Activated naive CD8-positive, alpha-beta T cell treated with anti-CD3 and anti-CD28 coated beads, Interleukin-2, amount 50 U/mL, for 24 hours (primary cell): Measurements from ENCODE around the gene UBE2V1.

ENCODE experiments used
- ATAC-seq: fragments of 150-1000 bp; cut with Tn5 transposase; one replicate; pipeline ENCODE4 v1.10.0; 2021
- DNase-seq: peaks from one replicate; pipeline ENCODE4 v3.0.0; 2021
- H3K27ac Mint-ChIP-seq: one replicate; pipeline ENCODE4 v1.8.0; 2021; ENCODE audit warnings: mild to moderate bottlenecking, mixed read lengths
- H3K27me3 Mint-ChIP-seq: one replicate; pipeline ENCODE4 v1.8.0; 2021; ENCODE audit warnings: mixed read lengths
- H3K36me3 Mint-ChIP-seq: one replicate; pipeline ENCODE4 v1.8.0; 2021; ENCODE audit warnings: low read depth, mixed read lengths
- H3K4me1 Mint-ChIP-seq: one replicate; pipeline ENCODE4 v1.8.0; 2021; ENCODE audit warnings: mixed read lengths
- H3K4me3 Mint-ChIP-seq: one replicate; pipeline ENCODE4 v1.8.0; 2021; ENCODE audit warnings: mild to moderate bottlenecking, moderate library complexity, mixed read lengths
- H3K9me3 Mint-ChIP-seq: one replicate; pipeline ENCODE4 v1.8.0; 2021; ENCODE audit warnings: mixed read lengths

The UBE2V1 gene

GRCh38 chr20:50058662-50059402 is 54.1 kb downstream of the UBE2V1 start:
- H3K36me3 Mint-ChIP-seq = no peaks in the 10 kb centered on the region
- H3K4me3 Mint-ChIP-seq = no peak overlapping the region
- no peaks in the 10 kb centered on the region for H3K4me1 Mint-ChIP-seq
- H3K27me3 Mint-ChIP-seq = no peaks in the 10 kb centered on the region
- DNase-seq (no peak), ATAC-seq (no peak)
- H3K27ac Mint-ChIP-seq = no peak overlapping the region
- no peaks in the 10 kb centered on the region for H3K9me3 Mint-ChIP-seq

DNA sequence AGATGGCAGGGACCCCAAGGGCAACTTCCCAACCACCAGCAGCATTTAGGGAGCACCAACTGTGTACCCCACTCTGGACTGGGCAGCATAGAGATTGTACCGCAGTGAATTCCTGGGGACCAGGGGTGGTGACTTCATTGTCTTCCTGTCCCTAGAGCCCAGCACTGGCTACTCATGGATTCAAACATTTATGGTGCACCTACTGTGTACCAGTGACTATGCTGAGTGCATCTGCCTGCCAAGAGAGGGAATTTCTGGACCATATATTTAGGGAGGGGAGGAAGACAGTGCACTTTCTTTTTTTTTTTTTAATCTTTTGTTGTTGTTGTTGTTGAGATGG is 55.3 kb downstream of the UBE2V1 start:
- DNase-seq (no peak), ATAC-seq (no peak)
- Mint-ChIP-seq H3K9me3 (no peaks in the 10 kb centered on the region), H3K36me3 (no peaks in the 10 kb centered on the region), H3K27ac (no peak overlapping the region), H3K4me3 (no peak overlapping the region), H3K27me3 (no peaks in the 10 kb centered on the region), H3K4me1 (no peaks in the 10 kb centered on the region)

DNA sequence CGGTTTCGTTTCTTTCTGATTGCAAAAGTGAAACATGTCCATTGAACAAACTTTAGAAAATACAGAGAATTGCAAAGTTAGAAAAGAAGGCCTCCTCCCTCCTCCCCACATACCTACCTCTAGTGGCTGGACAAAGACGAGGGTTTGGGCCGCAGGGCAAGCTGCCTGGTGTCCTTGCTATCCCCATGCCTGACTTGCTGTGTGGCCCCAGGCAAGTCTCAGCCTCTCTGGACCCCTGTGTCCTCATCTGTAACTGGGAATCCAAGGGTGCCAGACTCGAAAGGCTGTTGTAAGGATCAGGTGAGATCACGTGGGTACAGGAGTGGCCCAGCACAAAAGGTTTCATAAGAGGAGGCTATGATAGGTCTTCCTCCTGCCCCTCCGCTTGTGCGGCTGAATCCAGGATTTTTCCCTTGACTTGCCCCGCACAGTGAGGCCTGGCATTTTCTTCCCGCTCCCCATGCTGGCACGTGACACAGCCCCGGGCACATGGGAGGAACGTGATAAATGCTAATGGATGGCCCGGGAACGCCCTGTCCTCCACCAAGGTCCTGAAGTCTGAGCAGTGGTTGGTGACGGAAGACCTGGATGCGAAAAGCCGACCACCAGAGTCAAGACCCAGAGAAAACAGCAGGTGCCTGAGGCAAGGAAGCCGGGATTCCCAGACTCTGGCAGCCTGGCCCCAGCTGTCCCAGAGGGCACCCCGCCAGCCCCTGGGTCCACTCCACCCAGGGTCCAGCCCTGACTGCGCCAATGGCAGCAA is 55.8 kb downstream of the UBE2V1 start:
- Mint-ChIP-seq H3K4me3 (no peak overlapping the region), H3K27me3 (no peaks in the 10 kb centered on the region), H3K36me3 (no peaks in the 10 kb centered on the region), H3K4me1 (no peaks in the 10 kb centered on the region), H3K9me3 (no peaks in the 10 kb centered on the region), H3K27ac (no peak overlapping the region)
- DNase-seq = no peak
- no peak for ATAC-seq

- Mint-ChIP-seq H3K36me3 (no peaks in the 10 kb centered on the region), H3K27me3 (no peaks in the 10 kb centered on the region), H3K9me3 (no peaks in the 10 kb centered on the region), H3K4me3 (no peak overlapping the region), H3K4me1 (no peaks in the 10 kb centered on the region), H3K27ac (no peak overlapping the region)
- no peak for DNase-seq
- ATAC-seq = no peak
These were observed 56.5 kb downstream of the UBE2V1 start for GRCh38 chr20:50056408-50056926.

GRCh38 chr20:50055524-50056083 is 57.3 kb downstream of the UBE2V1 start:
- H3K9me3 Mint-ChIP-seq = no peaks in the 10 kb centered on the region
- H3K4me3 Mint-ChIP-seq = no peak overlapping the region

DNA sequence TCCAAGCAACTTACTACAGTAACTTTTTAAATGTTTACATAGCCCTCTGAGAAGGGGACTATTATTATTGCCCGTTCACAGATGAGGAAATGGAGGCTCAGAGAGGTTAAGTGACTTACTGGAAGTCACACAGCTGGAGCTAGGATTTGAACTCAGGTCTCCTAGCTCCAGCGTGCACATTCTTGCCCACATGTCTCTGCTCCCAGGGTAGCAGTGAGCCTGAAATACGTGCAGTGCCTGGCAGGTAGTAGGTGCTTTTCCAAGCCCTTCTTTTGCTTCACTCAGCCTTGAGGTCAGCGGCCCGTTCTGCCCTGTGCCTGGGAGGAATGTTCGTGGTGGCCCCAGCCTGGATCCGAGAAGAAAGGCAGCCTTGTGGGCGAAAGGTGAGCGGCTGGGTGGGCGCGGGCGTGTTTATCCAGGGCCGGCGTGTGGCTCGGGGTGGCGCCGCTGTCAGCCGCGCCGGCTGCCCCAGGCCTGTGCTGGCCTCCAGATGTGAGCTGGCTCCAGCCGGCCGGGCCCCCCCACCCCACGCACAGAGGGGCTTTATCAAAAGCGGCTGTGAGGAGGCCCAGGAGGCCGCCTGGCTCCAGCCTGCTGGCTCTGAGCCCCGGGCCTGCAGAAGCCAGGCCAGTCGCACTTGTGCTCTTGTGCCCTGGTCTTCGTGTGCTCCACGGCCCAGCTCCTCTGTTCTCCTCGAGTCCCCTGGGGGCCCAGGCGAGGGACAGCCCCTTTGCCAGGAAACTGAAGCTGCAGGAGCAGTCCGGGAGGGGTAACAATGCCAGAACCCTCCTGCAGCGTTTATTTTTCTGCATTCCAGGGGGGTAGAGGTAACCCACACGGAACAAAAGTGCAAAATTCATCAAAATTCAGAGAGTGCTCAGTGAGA is 58.1 kb downstream of the UBE2V1 start:
- Mint-ChIP-seq H3K36me3 (no peaks in the 10 kb centered on the region), H3K27me3 (no peaks in the 10 kb centered on the region), H3K27ac (no peak overlapping the region), H3K4me3 (no peak overlapping the region), H3K9me3 (no peaks in the 10 kb centered on the region), H3K4me1 (peaks cover under 1% of the 10 kb centered on the region)
- ATAC-seq (no peak), DNase-seq (no peak)

More at GRCh38 chr20:50055524-50056083, 57.3 kb downstream of the UBE2V1 start:
- ATAC-seq (no peak), DNase-seq (no peak)
- Mint-ChIP-seq H3K27ac (no peak overlapping the region), H3K27me3 (no peaks in the 10 kb centered on the region), H3K36me3 (no peaks in the 10 kb centered on the region), H3K4me1 (no peaks in the 10 kb centered on the region)

GRCh38 chr20:50054231-50054547 is 58.8 kb downstream of the UBE2V1 start:
- DNase-seq = no peak
- peaks cover 6% of the 10 kb centered on the region for H3K4me1 Mint-ChIP-seq
- peaks cover 3% of the 10 kb centered on the region for H3K27me3 Mint-ChIP-seq
- H3K27ac Mint-ChIP-seq = no peak overlapping the region
- no peaks in the 10 kb centered on the region for H3K36me3 Mint-ChIP-seq
- ATAC-seq = no peak
- H3K4me3 Mint-ChIP-seq = no peak overlapping the region
- H3K9me3 Mint-ChIP-seq = no peaks in the 10 kb centered on the region

- no peak overlapping the region for H3K4me3 Mint-ChIP-seq
- H3K27me3 Mint-ChIP-seq = peaks cover 6% of the 10 kb centered on the region
- no peaks in the 10 kb centered on the region for H3K9me3 Mint-ChIP-seq
- no peak for DNase-seq
- H3K27ac Mint-ChIP-seq = no peak overlapping the region
- H3K4me1 Mint-ChIP-seq = peaks cover 12% of the 10 kb centered on the region
- ATAC-seq = no peak
- H3K36me3 Mint-ChIP-seq = no peaks in the 10 kb centered on the region
These were observed 59.4 kb downstream of the UBE2V1 start for GRCh38 chr20:50053362-50054230.

DNA sequence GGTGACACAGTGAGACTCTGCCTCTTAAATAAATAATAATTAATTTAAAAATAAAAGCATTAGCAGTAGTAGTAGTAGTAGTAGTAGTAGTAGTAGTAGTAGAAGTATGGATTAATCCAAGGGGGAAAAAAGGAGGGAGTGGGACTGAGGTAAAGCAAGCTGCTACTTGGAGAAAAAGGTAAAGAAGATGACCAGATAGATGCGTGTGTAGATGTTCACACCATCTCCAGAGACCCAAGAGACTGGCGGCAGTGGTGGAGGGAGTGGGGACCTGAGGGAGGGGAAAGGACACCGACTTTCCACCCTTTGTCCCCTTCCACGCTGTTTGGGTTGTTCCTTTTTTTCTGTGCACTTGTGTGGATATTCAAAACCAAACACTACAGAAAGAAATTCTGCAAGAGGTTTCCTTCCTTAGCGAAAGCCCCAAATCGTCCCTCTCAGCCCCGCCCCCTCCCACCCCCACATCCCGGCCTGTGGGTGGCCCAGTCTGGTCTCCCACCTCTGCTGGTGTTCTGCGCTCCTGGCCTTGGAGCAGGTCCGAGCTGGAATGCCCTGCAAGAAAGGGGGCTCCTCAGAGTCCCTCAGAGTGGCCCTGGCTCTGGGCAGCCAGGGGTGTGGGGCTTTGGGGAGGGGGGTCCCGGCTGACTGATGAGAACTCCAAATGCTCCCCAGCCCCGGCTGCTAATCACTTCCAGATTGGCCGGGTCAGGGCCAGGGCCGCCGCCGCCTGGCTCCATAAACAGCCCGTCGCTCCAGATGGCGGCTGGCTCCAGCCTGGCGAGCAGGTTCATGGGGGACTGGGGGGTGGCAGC is 60.2 kb downstream of the UBE2V1 start:
- ATAC-seq = no peak
- no peak for DNase-seq
- no peak overlapping the region for H3K4me3 Mint-ChIP-seq
- peaks cover 20% of the 10 kb centered on the region for H3K4me1 Mint-ChIP-seq
- H3K9me3 Mint-ChIP-seq = no peaks in the 10 kb centered on the region
- peaks cover 10% of the 10 kb centered on the region for H3K27me3 Mint-ChIP-seq
- H3K27ac Mint-ChIP-seq = no peak overlapping the region
- H3K36me3 Mint-ChIP-seq = no peaks in the 10 kb centered on the region

- Mint-ChIP-seq H3K4me3 (no peak overlapping the region), H3K9me3 (peaks cover 1% of the 10 kb centered on the region), H3K4me1 (peaks cover 23% of the 10 kb centered on the region), H3K27me3 (peaks cover 14% of the 10 kb centered on the region), H3K27ac (no peak overlapping the region), H3K36me3 (no peaks in the 10 kb centered on the region)
- no peak for DNase-seq
- ATAC-seq = no peak
These were observed 62.2 kb downstream of the UBE2V1 start for GRCh38 chr20:50050660-50051308.

- Mint-ChIP-seq H3K9me3 (peaks cover 4% of the 10 kb centered on the region), H3K27me3 (peaks cover 17% of the 10 kb centered on the region), H3K27ac (no peak overlapping the region), H3K36me3 (no peaks in the 10 kb centered on the region), H3K4me3 (no peak overlapping the region), H3K4me1 (peaks cover 23% of the 10 kb centered on the region)
- DNase-seq (no peak), ATAC-seq (no peak)
These were observed 62.7 kb downstream of the UBE2V1 start for GRCh38 chr20:50050214-50050613.

GRCh38 chr20:50049442-50050026 is 63.4 kb downstream of the UBE2V1 start:
- ATAC-seq (no peak), DNase-seq (no peak)
- no peak overlapping the region for H3K4me3 Mint-ChIP-seq
- H3K27ac Mint-ChIP-seq = no peak overlapping the region
- peaks cover 4% of the 10 kb centered on the region for H3K9me3 Mint-ChIP-seq
- peaks cover 23% of the 10 kb centered on the region for H3K4me1 Mint-ChIP-seq
- peaks cover 17% of the 10 kb centered on the region for H3K27me3 Mint-ChIP-seq
- H3K36me3 Mint-ChIP-seq = no peaks in the 10 kb centered on the region
